PFSK-1 (cell line): ENCODE measurements around the gene MAP2K6.

Source experiments
- FOXP2 ChIP-seq: optimal IDR thresholded peaks from 2 replicates; pipeline ENCODE3; 2011; ENCODE audit warnings: borderline replicate concordance, control low read depth, inconsistent platforms; ENCODE audit not compliant: insufficient read depth; ENCODE audit errors: extremely low read length, extremely low read depth
- POLR2AphosphoS5 ChIP-seq: IDR thresholded peaks from 2 replicates; pipeline ENCODE4 v1.6.1; 2012; ENCODE audit warnings: low read depth, mild to moderate bottlenecking, control low read depth, low read length, moderate library complexity
- SIN3A ChIP-seq: IDR thresholded peaks from 2 replicates; pipeline ENCODE4 v1.6.1; 2012; ENCODE audit warnings: mild to moderate bottlenecking, low read length, moderate library complexity, borderline replicate concordance; ENCODE audit not compliant: insufficient read depth
- TAF1 ChIP-seq: IDR thresholded peaks from 2 replicates; pipeline ENCODE4 v1.6.1; 2012; ENCODE audit warnings: low read length, control low read depth, borderline replicate concordance; ENCODE audit not compliant: insufficient read depth
- TF ChIP-seq, protein P1 (sequence below), 2 experiments: IDR thresholded peaks; 2 replicates each; pipeline versions ENCODE4 v1.6.1 to v1.8.0; 2011 to 2012; ENCODE audit warnings: low read depth in 2 of 2, low read length in 2 of 2, control low read depth in 1 of 2, inconsistent platforms in 1 of 2, mild to moderate bottlenecking in 1 of 2, moderate library complexity in 1 of 2; ENCODE audit not compliant: insufficient read depth in 1 of 2

MAP2K6 gene

DNA sequence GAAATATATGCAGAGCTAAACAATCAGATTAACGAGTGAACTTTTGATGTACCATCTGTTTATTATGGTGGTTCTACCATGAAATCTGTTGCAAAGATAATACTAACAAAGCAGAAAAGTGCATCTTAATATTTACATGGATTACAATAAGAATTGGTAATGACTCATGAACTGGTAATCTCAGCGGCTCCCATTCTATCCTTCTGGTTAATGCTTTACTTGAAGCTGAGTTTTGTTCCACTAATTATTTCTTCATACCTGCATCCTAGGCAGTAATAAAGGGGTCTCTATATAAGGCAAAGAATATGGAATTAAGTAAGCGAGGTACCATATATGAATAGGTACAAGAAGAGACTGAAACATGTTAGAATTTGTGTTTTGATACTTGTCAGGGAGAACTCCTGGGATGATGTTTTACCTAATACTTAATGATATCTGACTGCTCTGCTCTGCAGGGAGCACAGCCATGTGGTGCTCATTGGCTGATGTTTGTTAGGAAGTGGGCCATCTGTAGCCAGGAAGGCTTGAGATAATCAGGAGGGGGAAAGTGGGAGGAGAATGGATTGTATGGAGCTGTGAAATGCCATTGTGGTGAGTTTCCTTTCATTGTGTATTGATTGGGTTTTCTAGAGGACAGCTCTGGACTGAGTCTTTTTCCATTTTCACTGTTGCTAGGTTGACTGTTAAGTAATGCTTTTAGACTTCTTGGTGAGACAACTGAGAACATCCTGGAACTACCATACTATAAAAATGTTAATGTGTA is 52.6 kb downstream of the MAP2K6 start:
- TF ChIP-seq POLR2AphosphoS5 = no peak
- no peak for TF ChIP-seq SIN3A
- no peak for TF ChIP-seq FOXP2
- no peak for TF ChIP-seq TAF1
- TF ChIP-seq, protein P1, sequence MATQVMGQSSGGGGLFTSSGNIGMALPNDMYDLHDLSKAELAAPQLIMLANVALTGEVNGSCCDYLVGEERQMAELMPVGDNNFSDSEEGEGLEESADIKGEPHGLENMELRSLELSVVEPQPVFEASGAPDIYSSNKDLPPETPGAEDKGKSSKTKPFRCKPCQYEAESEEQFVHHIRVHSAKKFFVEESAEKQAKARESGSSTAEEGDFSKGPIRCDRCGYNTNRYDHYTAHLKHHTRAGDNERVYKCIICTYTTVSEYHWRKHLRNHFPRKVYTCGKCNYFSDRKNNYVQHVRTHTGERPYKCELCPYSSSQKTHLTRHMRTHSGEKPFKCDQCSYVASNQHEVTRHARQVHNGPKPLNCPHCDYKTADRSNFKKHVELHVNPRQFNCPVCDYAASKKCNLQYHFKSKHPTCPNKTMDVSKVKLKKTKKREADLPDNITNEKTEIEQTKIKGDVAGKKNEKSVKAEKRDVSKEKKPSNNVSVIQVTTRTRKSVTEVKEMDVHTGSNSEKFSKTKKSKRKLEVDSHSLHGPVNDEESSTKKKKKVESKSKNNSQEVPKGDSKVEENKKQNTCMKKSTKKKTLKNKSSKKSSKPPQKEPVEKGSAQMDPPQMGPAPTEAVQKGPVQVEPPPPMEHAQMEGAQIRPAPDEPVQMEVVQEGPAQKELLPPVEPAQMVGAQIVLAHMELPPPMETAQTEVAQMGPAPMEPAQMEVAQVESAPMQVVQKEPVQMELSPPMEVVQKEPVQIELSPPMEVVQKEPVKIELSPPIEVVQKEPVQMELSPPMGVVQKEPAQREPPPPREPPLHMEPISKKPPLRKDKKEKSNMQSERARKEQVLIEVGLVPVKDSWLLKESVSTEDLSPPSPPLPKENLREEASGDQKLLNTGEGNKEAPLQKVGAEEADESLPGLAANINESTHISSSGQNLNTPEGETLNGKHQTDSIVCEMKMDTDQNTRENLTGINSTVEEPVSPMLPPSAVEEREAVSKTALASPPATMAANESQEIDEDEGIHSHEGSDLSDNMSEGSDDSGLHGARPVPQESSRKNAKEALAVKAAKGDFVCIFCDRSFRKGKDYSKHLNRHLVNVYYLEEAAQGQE (IDR thresholded peaks at IDR 0.05; ENCODE audit: insufficient read depth in 1 of 2, low read depth in 2 of 2, low read length in 2 of 2) = no peak

DNA sequence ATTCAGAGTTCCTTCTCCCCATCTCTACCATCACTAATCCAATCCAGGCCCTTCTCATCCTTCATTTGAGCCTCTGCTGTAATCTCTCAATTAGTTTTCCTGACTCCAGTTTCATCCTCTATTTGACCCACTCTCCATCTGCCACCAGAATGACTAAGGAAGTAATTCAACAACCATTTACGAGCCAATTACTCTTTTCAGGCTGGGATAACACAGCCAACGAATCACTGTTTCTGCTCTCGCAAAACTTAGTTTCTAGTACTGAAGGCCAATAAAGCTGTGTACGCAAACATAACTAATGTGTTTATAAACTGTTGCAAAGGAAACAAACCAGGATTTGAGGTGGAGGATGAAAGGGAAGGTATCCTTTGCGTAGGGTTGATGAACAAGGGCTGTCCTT is 53.7 kb downstream of the MAP2K6 start:
- no peak for TF ChIP-seq TAF1
- TF ChIP-seq FOXP2 = no peak
- TF ChIP-seq SIN3A = no peak
- TF ChIP-seq, protein P1 (IDR thresholded peaks at IDR 0.05; ENCODE audit: insufficient read depth in 1 of 2, low read depth in 2 of 2, low read length in 2 of 2) = no peak
- TF ChIP-seq POLR2AphosphoS5 = no peak

DNA sequence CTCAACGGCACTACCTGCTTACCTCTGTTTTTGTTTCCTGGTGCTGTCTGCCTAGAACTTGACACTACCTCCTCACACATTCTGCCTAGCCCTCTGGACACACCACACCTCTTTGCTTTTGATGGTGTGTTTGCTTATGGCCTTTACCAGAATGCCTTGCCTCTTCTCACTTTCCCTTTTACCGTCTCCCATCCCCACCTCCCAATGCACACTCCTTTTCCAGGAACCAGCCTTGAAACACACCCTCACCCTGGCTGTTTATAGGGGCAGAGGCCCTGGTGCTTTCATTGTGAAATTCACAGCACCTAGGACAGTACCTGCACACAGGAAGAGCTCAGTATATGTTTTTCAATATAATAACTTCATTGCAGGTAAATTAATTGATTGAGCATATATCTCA is 56.2 kb downstream of the MAP2K6 start:
- TF ChIP-seq POLR2AphosphoS5 (no peak), SIN3A (no peak), TAF1 (no peak), FOXP2 (no peak)
- TF ChIP-seq, protein P1 (IDR thresholded peaks at IDR 0.05; ENCODE audit: insufficient read depth in 1 of 2, low read depth in 2 of 2, low read length in 2 of 2) = no peak

DNA sequence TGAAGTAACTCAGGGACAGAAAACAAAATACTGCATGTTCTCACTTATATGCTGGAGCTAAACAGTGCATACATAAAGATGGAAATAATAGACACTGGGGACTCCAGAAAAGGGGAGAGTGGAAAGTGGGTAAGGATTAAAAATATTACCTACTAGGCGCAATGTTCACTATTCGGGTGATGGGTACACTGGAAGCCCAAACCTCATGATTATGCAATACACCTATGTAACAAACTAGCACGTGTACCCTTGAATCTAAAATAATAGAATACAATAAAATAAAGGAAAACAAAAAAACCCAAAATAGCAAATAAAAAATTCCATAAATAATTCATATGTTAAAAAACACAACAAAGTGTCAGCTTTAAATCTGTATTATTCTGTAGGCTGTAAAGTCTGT is 56.9 kb downstream of the MAP2K6 start:
- TF ChIP-seq TAF1 = no peak
- TF ChIP-seq SIN3A = no peak
- TF ChIP-seq POLR2AphosphoS5 = no peak
- TF ChIP-seq FOXP2 = no peak
- TF ChIP-seq, protein P1 (IDR thresholded peaks at IDR 0.05; ENCODE audit: insufficient read depth in 1 of 2, low read depth in 2 of 2, low read length in 2 of 2) = no peak
